WERI-Rb-1 (cell line): ENCODE results near the gene VPS16.

Source experiments
- DNase-seq: peaks from one replicate; pipeline ENCODE4 v3.0.0-alpha.2; 2020
- H3K27ac ChIP-seq: fragments of 250-450 bp; sonication (Bioruptor Pico); 2 replicates; pipeline ENCODE4 v1.5.1; 2020; ENCODE audit warnings: mild to moderate bottlenecking, moderate library complexity
- H3K27me3 ChIP-seq: fragments of 250-450 bp; sonication (Bioruptor Pico); 2 replicates; pipeline ENCODE4 v1.5.1; 2021; ENCODE audit warnings: mild to moderate bottlenecking, low read depth, moderate library complexity; ENCODE audit not compliant: insufficient read depth, severe bottlenecking
- H3K36me3 ChIP-seq: fragments of 250-450 bp; sonication (Bioruptor Pico); 2 replicates; pipeline ENCODE4 v1.5.1; 2020; ENCODE audit warnings: mild to moderate bottlenecking, moderate library complexity
- H3K4me3 ChIP-seq: 2 replicates; pipeline ENCODE4 v1.5.1; 2011; ENCODE audit warnings: low read depth, mild to moderate bottlenecking, control low read depth, low read length
- H3K9me3 ChIP-seq: fragments of 250-450 bp; sonication (Bioruptor Pico); 2 replicates; pipeline ENCODE4 v1.5.1; 2021; ENCODE audit warnings: mild to moderate bottlenecking, moderate library complexity; ENCODE audit not compliant: severe bottlenecking
- TF ChIP-seq, protein P1 (sequence below): IDR thresholded peaks from 2 replicates; pipeline ENCODE4 v1.5.1; 2011; ENCODE audit warnings: low read depth, mild to moderate bottlenecking, control low read depth, inconsistent platforms, low read length

VPS16 gene

DNA sequence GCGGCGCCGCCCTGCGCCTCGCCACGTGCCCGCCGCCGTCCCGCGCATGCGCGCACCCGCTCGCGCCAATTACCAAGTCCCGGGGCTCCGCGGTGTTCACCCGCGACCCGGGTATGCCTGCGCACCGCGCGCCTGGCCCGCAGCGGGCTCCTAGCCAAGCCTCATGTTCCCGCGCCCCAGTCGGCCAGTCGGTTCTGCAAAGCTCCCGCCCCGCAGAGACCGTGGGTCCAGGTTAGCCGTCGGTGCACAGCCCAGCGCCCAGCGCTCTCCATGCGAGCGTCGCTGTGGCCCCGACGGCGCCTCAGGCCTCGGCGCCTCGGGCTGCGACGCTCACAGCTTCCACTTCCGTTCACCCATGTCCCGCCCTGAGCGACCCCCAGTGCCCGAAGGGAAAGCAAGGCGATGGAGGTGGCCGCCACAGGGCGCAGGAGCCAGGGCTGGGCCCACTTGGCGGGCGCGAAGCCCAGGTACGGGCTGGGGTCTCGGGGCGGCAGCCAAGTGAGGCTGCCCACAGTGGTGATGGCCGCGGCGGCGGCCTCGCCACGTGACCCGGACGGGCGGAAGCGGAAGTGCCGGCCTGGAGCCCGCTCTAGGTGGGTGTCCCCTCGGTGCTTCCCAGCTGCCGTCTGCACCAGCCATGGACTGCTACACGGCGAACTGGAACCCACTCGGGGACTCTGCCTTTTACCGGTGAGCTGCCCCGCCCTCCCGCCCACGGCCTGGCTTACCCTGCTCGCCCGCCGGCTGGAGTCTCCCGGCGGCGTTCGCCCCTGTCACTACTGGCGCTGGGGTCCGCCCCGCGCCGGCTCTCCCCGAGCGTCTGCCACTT lies at the start of gene VPS16, which contains the start of gene PCED1A:
Gene VPS16 (plus strand): TSS at position 608 of the 829 bp plus-strand sequence. CDS start 30 bp downstream, at position 638.
Gene PCED1A (minus strand): TSS at position 518 of the 829 bp plus-strand sequence. CDS start 743 bp downstream, outside the sequence.
- Histone ChIP-seq H3K27me3 (no peaks in the 10 kb centered on the region), H3K9me3 (no peaks in the 10 kb centered on the region), H3K27ac (peak within 1 kb of the TSS; percentile 91), H3K4me3 (peak within 1 kb of the TSS; percentile 91), H3K36me3 (peaks cover 20% of the 10 kb centered on the region)
- peak; percentile 88 for DNase-seq
- TF ChIP-seq, protein P1, sequence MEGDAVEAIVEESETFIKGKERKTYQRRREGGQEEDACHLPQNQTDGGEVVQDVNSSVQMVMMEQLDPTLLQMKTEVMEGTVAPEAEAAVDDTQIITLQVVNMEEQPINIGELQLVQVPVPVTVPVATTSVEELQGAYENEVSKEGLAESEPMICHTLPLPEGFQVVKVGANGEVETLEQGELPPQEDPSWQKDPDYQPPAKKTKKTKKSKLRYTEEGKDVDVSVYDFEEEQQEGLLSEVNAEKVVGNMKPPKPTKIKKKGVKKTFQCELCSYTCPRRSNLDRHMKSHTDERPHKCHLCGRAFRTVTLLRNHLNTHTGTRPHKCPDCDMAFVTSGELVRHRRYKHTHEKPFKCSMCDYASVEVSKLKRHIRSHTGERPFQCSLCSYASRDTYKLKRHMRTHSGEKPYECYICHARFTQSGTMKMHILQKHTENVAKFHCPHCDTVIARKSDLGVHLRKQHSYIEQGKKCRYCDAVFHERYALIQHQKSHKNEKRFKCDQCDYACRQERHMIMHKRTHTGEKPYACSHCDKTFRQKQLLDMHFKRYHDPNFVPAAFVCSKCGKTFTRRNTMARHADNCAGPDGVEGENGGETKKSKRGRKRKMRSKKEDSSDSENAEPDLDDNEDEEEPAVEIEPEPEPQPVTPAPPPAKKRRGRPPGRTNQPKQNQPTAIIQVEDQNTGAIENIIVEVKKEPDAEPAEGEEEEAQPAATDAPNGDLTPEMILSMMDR, result no peak

- Histone ChIP-seq H3K9me3 (no peaks in the 10 kb centered on the region), H3K36me3 (peaks cover 34% of the 10 kb centered on the region), H3K27ac (no peak overlapping the region), H3K4me3 (no peak overlapping the region), H3K27me3 (no peaks in the 10 kb centered on the region)
- TF ChIP-seq, protein P1, result no peak
- DNase-seq, result no peak
Measured at GRCh38 chr20:2793471-2793870, 47.1 kb upstream of the VPS16 start.

DNA sequence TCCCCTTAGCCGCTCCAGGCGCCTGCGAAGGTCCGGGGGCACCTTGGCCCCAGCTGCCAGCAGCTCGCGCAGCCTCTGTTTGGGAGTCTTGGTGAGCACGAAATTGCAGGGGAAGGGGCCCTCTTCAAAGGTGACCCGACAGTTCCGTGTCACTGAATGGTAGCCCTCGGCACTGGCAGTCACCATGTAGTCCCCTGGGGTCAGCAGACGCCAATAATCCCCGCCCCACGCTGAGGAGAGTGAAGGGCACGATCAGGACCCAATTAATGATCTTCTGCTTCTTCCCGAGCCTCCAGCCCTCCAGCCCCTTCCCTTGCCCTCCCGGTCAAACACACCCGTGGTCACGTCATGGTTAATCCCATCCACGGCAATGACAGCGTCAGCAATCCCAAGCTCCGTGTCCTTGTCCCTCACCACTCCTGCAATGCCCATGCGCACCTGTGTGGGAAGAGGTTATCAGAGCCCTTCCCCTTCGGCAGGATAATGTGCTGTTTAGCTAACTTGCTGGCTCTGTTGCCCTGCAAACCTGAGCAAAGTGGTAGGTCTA lies 46.3 kb upstream of the VPS16 start:
- Histone ChIP-seq H3K9me3 (no peaks in the 10 kb centered on the region), H3K36me3 (peaks cover 39% of the 10 kb centered on the region), H3K27ac (no peak overlapping the region), H3K4me3 (no peak overlapping the region), H3K27me3 (no peaks in the 10 kb centered on the region)
- TF ChIP-seq, protein P1, result no peak
- DNase-seq, result no peak

- Histone ChIP-seq H3K27ac (no peak overlapping the region), H3K27me3 (no peaks in the 10 kb centered on the region), H3K4me3 (no peak overlapping the region), H3K36me3 (peaks cover 39% of the 10 kb centered on the region), H3K9me3 (no peaks in the 10 kb centered on the region)
- DNase-seq, result no peak
- TF ChIP-seq, protein P1, result no peak
Measured at GRCh38 chr20:2794866-2795447, 45.6 kb upstream of the VPS16 start.

GRCh38 chr20:2795451-2795850 lies 45.1 kb upstream of the VPS16 start:
- H3K27ac ChIP-seq, result no peak overlapping the region
- no peak for DNase-seq
- TF ChIP-seq, protein P1, result no peak
- no peak overlapping the region for H3K4me3 ChIP-seq
- H3K36me3 ChIP-seq, result peaks cover 39% of the 10 kb centered on the region
- H3K27me3 ChIP-seq, result no peaks in the 10 kb centered on the region
- no peaks in the 10 kb centered on the region for H3K9me3 ChIP-seq
